ENCODE measurements around the gene ATP6V1D. TPM values are rescaled to one million over a fixed set of nuclear protein-coding genes. Genes with fewer than 3 reads are reported as not detected.
"Not testable (repeated sequence)": the region's sequence is repeated elsewhere in the genome, so short reads cannot be mapped to it uniquely, and the experiment has no call there.

Gene ATP6V1D
- total RNA-seq, 2 donors from 2014 or later, result 39.7 to 40.9 TPM

DNA sequence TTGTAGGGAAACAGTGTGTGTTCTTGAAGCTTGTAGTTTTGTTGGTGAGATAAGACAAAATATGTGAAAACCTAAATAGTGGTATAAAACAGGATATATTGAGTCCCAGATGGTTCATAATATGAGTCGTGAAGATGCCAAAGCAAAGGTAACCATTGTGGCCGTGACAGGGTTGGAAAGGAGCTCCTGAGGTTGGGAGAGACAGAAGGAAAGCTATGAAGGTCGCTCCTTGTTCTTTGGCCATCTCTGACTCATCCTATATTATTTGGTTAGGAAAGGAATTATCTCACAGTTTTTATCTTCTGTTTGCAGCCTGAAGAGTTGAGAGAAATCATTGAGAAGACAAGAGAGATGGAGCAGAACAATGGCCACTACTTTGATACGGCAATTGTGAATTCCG is 27.1 kb downstream of the ATP6V1D start:
- H3K27me3 ChIP-seq, result no peaks in the 10 kb centered on the region
- H3K9me3 ChIP-seq, result no peaks in the 10 kb centered on the region
- intact Hi-C loops (cut with DNase I), result no loop called here
- WGBS, 2 donors, result 89 to 91% methylated on average over 5 of the region's 5 CpGs
- no peak for TF ChIP-seq POLR2A (IDR thresholded peaks at IDR 0.05)
- TF ChIP-seq CTCF (IDR thresholded peaks at IDR 0.05), result no peak
- H3K36me3 ChIP-seq (replicated peaks in 1 of 2; ENCODE audit: insufficient read depth in 1 of 2, low read depth in 2 of 2), result peaks cover 7 to 21% of the 10 kb centered on the region in 2 donors
- H3K4me3 ChIP-seq, result no peak overlapping the region
- H3K4me1 ChIP-seq, result no peaks in the 10 kb centered on the region
- no peak overlapping the region for H3K27ac ChIP-seq
- ATAC-seq, result no peak
- DNase-seq, result no peak

DNA sequence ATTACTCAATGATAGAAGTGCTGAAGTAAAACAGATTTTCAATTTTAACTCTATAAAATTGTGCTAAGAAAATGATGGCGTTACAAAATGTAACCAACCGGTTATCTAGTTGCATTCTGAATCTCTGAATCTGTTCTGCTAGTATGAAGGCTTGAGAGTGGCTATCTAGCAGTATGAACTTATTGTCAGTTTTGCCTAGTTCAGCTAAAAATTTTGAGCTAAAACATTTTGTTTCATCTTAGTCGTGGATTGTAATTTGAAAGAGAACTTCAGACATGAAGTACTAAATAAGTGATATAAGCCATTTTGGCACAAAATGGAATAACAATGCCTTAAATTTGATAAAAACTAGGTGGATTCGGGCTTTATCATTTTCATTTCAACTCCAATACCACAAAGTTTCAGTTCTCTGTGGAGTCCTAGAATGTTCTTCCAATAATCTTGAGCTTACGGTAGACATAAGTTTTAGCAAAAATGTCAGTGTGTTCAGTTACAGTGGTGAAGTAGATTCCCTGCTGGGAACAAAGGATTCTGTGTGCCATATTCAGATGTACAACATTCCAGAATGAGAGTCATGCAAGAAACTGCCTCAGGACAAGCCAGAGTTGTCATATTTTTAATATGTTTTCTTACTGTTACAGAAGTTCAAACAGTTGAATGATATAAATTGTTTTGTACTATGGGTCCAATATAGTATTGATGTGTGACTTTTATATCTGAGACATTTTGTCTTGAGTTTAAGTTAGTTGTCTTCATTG is 28.1 kb downstream of the ATP6V1D start:
- ATAC-seq, result no peak
- H3K36me3 ChIP-seq (replicated peaks in 1 of 2; ENCODE audit: insufficient read depth in 1 of 2, low read depth in 2 of 2), result peaks cover 0 to 17% of the 10 kb centered on the region in 2 donors
- no peaks in the 10 kb centered on the region for H3K27me3 ChIP-seq
- intact Hi-C loops (cut with DNase I), result no loop called here
- DNase-seq, result no peak
- no peak overlapping the region for H3K27ac ChIP-seq
- TF ChIP-seq POLR2A (IDR thresholded peaks at IDR 0.05), result no peak
- TF ChIP-seq CTCF (IDR thresholded peaks at IDR 0.05), result no peak
- H3K4me1 ChIP-seq, result no peaks in the 10 kb centered on the region
- 88 to 91% methylated on average over 5 of the region's 5 CpGs for WGBS, 2 donors
- no peak overlapping the region for H3K4me3 ChIP-seq
- no peaks in the 10 kb centered on the region for H3K9me3 ChIP-seq

DNA sequence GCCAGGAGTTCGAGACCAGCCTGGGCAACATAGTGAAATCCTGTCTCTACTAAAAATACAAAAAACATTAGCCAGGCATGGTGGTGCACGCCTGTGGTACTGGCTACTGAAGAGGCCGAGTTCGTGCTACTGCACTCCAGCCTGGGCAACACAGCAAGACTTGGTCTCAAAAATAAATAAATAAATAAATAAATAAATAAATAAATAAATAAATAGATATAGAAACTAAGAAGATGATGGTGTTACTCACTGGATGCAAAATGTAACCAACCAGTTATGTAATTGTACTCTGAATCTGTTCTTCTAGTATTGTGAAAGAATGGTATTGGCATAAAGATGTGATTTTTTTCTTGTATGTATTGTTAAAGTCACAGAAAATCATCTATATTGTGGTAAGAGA is 29.9 kb downstream of the ATP6V1D start:
- H3K27me3 ChIP-seq; H3K4me1 ChIP-seq; intact Hi-C loops (cut with DNase I); H3K9me3 ChIP-seq; H3K27ac ChIP-seq; ATAC-seq; DNase-seq; H3K4me3 ChIP-seq: not testable (repeated sequence)
- 98 to 99% methylated on average over 4 of the region's 4 CpGs for WGBS, 2 donors
- H3K36me3 ChIP-seq (replicated peaks in 1 of 2; ENCODE audit: insufficient read depth in 1 of 2, low read depth in 2 of 2), result peaks cover 0 to 17% of the 10 kb centered on the region in 2 donors

DNA sequence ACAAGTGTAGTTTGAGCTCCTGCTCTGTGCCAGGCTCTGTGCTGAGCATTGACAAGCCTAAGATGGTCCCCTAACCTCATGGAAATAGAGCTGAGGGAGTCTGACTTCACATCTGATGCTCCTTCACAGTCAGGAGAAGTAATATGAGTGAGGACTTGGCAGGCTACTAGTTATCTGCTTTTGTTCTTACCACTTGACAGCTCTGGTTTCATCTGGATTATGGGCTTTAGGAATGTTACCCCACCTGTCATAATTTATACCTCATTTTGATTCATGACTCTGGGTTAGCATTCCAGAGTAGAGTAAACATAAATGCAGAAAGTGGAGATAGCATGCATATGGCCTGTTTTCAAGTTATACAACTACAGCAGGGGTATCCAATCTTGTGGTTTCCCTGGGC is 40.5 kb downstream of the ATP6V1D start:
- DNase-seq, result no peak
- H3K27ac ChIP-seq, result no peak overlapping the region
- no peaks in the 10 kb centered on the region for H3K9me3 ChIP-seq
- ATAC-seq, result no peak
- H3K4me1 ChIP-seq, result no peaks in the 10 kb centered on the region
- H3K4me3 ChIP-seq, result no peak overlapping the region
- no peaks in the 10 kb centered on the region for H3K27me3 ChIP-seq
- peaks cover 4% of the 10 kb centered on the region in 2 donors for H3K36me3 ChIP-seq (replicated peaks in 1 of 2; ENCODE audit: insufficient read depth in 1 of 2, low read depth in 2 of 2)
- intact Hi-C loops (cut with DNase I), result no loop called here
- no peak for TF ChIP-seq CTCF (IDR thresholded peaks at IDR 0.05)
- no peak for TF ChIP-seq POLR2A (IDR thresholded peaks at IDR 0.05)

DNA sequence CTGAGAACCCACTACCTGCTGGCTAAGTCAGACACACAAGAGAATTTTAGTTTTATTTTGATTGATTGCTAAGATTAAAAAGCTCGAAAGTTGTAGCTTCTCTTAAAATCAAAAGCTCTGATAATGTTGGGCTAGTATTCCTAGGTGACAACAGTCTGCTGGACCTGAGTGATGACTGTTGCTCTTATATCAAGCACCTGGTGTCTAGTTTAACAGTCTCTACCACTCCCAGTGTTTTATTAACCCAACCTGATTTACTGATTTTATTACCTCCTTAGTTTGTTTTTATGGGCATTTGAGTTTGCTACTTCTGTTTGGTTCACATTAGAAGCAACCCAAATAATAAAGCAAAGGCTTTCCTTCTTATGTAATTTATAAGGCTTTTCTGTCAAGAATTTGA is 41.8 kb downstream of the ATP6V1D start:
- Histone ChIP-seq H3K4me1 (no peaks in the 10 kb centered on the region), H3K27ac (no peak overlapping the region), H3K4me3 (no peak overlapping the region), H3K27me3 (no peaks in the 10 kb centered on the region), H3K36me3 (replicated peaks in 1 of 2; ENCODE audit: insufficient read depth in 1 of 2, low read depth in 2 of 2) (peaks cover 4% of the 10 kb centered on the region in 2 donors), H3K9me3 (no peaks in the 10 kb centered on the region)
- TF ChIP-seq POLR2A (IDR thresholded peaks at IDR 0.05), result no peak
- TF ChIP-seq CTCF (IDR thresholded peaks at IDR 0.05), result no peak
- DNase-seq, result no peak
- ATAC-seq, result no peak
- intact Hi-C loops (cut with DNase I), result no loop called here
- WGBS, 2 donors, result 38 to 78% methylated on average over 1 of the region's 1 CpG
